Activated naive CD4-positive, alpha-beta T cell treated with Interleukin-2 at 50 U/mL for 16 hours (primary cell): ENCODE results near the gene ITGA8.
"Not testable (repeated sequence)": the region's sequence is repeated elsewhere in the genome, so short reads cannot be mapped to it uniquely, and the experiment has no call there.

Experiments
- DNase-seq: peaks from one replicate; pipeline ENCODE4 v3.0.0-alpha.2; 2020

The ITGA8 gene

GRCh38 chr10:15605740-15606369 lies 113.9 kb downstream of the ITGA8 start:
- no peak for DNase-seq

- no peak for DNase-seq
These were observed 116.2 kb downstream of the ITGA8 start for GRCh38 chr10:15603446-15604011.

GRCh38 chr10:15601819-15602218 lies 117.9 kb downstream of the ITGA8 start:
- no peak for DNase-seq

GRCh38 chr10:15595260-15595659 lies 124.5 kb downstream of the ITGA8 start:
- no peak for DNase-seq

- DNase-seq, result no peak
These were observed 127.8 kb downstream of the ITGA8 start for GRCh38 chr10:15591937-15592336.

GRCh38 chr10:15591431-15591830 lies 128.3 kb downstream of the ITGA8 start:
- DNase-seq, result no peak

GRCh38 chr10:15588635-15589508 lies 130.8 kb downstream of the ITGA8 start:
- no peak for DNase-seq

- no peak for DNase-seq
These were observed 131.6 kb downstream of the ITGA8 start for GRCh38 chr10:15588151-15588550.

GRCh38 chr10:15587271-15587670 lies 132.5 kb downstream of the ITGA8 start:
- no peak for DNase-seq

GRCh38 chr10:15585303-15585715 lies 134.4 kb downstream of the ITGA8 start:
- DNase-seq, result peak; percentile 13

- DNase-seq, result not testable (repeated sequence)
These were observed 136.8 kb downstream of the ITGA8 start for GRCh38 chr10:15582972-15583371.

GRCh38 chr10:15579605-15580004 lies 140.1 kb downstream of the ITGA8 start:
- no peak for DNase-seq

- DNase-seq, result no peak
These were observed 147.1 kb downstream of the ITGA8 start for GRCh38 chr10:15572531-15573045.

GRCh38 chr10:15571575-15571974 lies 148.1 kb downstream of the ITGA8 start:
- no peak for DNase-seq

- DNase-seq, result no peak
These were observed 148.9 kb downstream of the ITGA8 start for GRCh38 chr10:15570738-15571339.

GRCh38 chr10:15567952-15568351 lies 151.8 kb downstream of the ITGA8 start:
- no peak for DNase-seq

GRCh38 chr10:15563246-15563645 lies 156.5 kb downstream of the ITGA8 start:
- no peak for DNase-seq

- DNase-seq, result no peak
These were observed 157.1 kb downstream of the ITGA8 start for GRCh38 chr10:15562578-15562977.

- DNase-seq, result no peak
These were observed 157.6 kb downstream of the ITGA8 start for GRCh38 chr10:15562116-15562515.

GRCh38 chr10:15558136-15558535 lies 161.6 kb downstream of the ITGA8 start:
- no peak for DNase-seq

GRCh38 chr10:15557168-15557567 lies 162.6 kb downstream of the ITGA8 start:
- DNase-seq, result not testable (repeated sequence)

GRCh38 chr10:15550950-15551349 lies 168.8 kb downstream of the ITGA8 start:
- no peak for DNase-seq

- no peak for DNase-seq
These were observed 171.4 kb downstream of the ITGA8 start for GRCh38 chr10:15548331-15548730.
